GM20000 (cell line): Measurements from ENCODE around the gene SPATA46.

Experiments
- DNase-seq: peaks from one replicate; pipeline ENCODE4 v3.0.0; 2012; ENCODE audit warnings: low spot score
- TF ChIP-seq, protein P1 (sequence below): IDR thresholded peaks from 2 replicates; pipeline ENCODE4 v1.5.1; 2012; ENCODE audit warnings: mild to moderate bottlenecking, control low read depth; ENCODE audit errors: extremely low read depth, missing control alignments

SPATA46 gene

DNA sequence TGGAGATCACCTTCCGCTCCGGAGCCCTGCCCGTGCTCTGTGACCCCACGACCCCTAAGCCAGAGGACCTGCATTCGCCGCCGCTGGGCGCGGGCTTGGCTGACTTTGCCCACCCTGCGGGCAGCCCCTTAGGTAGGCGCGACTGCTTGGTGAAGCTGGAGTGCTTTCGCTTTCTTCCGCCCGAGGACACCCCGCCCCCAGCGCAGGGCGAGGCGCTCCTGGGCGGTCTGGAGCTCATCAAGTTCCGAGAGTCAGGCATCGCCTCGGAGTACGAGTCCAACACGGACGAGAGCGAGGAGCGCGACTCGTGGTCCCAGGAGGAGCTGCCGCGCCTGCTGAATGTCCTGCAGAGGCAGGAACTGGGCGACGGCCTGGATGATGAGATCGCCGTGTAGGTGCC lies 9.6 kb downstream of the SPATA46 start:
- DNase-seq, result no peak
- TF ChIP-seq, protein P1, sequence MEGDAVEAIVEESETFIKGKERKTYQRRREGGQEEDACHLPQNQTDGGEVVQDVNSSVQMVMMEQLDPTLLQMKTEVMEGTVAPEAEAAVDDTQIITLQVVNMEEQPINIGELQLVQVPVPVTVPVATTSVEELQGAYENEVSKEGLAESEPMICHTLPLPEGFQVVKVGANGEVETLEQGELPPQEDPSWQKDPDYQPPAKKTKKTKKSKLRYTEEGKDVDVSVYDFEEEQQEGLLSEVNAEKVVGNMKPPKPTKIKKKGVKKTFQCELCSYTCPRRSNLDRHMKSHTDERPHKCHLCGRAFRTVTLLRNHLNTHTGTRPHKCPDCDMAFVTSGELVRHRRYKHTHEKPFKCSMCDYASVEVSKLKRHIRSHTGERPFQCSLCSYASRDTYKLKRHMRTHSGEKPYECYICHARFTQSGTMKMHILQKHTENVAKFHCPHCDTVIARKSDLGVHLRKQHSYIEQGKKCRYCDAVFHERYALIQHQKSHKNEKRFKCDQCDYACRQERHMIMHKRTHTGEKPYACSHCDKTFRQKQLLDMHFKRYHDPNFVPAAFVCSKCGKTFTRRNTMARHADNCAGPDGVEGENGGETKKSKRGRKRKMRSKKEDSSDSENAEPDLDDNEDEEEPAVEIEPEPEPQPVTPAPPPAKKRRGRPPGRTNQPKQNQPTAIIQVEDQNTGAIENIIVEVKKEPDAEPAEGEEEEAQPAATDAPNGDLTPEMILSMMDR, result no peak

DNA sequence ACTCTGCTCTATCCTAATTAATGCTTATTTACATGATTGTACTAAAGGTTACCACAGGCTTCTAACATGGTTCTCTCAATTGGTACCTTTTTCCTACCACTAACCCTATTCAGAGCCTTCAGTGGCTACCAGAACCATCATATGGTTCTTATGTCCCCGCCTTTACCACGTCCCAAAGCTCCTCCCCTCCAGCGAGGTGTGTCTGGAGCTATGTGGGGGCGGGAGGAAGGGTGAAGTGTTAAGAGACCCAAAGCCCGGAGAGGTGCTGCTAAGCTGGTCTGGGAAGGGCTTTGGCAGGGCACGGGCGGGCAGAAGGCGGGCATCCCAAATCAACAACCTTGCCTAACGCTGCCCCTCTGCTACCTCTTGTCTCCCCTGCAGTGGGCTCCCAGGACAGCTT lies 10.0 kb downstream of the SPATA46 start:
- no peak for DNase-seq

DNA sequence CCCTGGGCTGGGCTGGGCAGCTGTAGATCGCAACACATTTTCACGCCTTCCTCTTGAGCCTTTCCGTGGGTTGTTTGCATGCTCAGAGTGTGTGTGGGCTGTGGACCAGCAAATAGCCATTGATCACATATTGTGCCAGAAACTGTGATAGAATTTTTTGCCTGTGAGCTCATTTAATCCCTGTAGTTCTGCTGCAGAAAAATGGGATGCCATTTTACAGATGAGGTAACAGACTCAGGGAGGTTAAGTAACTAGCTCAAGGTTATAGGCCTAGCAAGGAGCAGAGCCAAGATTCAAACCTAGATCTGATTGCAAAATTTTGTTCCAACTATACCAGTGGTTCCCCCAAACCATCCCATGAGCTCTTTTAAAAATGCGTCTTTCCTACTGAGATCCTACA lies 10.5 kb downstream of the SPATA46 start:
- DNase-seq, result no peak
- TF ChIP-seq, protein P1, result no peak

More for the DNA sequence above, 10.0 kb downstream of the SPATA46 start:
- TF ChIP-seq, protein P1, result no peak

DNA sequence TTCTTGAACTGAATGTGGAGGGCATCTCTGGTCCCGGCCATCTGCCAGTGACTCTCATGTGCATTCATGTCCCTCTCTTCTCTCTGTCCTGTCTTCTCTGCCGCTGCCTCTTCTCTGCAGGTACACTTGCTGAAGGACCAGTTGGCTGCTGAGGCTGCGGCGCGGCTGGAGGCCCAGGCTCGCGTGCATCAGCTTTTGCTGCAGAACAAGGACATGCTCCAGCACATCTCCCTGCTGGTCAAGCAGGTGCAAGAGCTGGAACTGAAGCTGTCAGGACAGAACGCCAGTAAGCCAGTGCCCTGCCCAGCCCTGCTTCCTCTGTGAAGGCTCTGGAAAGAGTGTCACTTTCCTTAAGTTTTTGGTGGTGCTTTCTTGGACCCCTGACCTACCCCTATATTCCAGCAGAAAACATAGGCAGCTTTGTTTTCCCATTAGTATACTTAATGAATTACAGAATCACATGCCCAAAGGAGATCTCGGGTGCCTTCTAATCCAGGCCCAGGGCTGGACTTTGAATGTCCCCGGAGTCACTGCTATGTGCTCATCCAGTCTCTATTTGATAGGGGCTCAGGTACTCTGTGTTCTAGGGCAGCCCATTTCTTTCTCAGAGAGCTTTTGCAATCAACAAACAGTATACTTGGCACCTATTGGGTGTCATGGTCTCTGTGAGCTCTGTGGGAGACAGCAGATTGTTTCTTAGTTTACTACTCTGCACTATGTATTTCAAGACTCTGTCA lies 11.2 kb downstream of the SPATA46 start:
- TF ChIP-seq, protein P1, result no peak
- no peak for DNase-seq

DNA sequence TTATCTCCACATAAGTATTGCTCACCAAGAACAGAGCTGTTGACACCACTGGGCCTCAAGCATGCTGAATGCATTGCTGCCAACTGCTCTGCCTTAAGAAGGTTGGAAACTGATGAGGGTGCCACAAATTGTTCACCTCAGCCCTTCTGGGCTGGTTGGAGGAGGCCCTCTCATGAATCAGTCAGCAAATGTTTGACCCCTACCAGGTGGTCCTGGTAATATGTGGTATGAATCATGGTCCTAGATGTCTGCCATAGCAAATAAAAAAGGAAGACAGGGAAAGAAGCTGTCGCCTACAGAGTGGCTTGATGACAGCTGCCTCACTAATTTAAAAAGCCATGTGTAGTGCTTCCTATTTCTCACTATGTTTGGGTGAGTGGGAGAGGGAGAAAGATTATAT lies 12.2 kb downstream of the SPATA46 start:
- TF ChIP-seq, protein P1, result no peak
- DNase-seq, result no peak

DNA sequence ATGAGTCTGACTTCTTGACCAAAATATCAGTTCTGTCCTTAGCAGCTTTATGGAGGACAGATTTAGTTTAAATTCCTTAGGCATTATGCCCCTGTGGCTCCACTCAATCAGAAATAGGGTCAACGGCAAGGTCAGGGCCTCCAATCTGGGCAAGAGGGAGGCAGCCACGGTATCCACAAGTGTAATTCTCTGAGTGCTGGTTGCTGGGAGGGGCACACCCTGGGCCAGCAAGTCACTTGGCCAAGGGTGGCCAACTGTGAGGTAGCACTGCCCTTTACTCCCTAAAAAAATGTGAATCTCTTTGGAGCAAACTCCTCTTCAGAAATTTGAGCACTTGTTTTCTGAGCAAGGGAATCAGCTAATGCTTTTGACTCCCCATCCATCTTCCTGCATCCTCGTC lies 12.8 kb downstream of the SPATA46 start:
- TF ChIP-seq, protein P1, result no peak
- DNase-seq, result no peak

DNA sequence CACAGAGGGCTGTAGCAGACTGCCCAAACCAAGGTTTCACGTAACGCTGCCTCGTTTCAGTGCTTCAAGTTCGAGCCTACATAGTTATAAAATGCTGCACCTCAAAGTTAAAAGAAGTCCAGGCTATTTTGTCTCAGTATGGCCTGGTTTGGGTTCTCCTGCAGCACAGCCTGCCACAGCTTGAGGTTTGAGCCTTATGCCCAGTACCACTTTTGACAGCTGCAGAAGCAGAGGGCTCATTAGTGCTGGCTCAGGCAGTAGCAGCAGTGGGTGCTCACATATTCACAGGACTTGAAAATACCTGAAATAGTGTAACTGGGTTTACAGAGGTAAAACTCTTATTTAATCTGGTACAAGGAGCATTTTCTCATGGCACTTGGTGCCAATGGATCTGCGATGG lies 15.3 kb downstream of the SPATA46 start:
- TF ChIP-seq, protein P1, result no peak

More for the DNA sequence above, 15.3 kb downstream of the SPATA46 start:
- no peak for DNase-seq
